Measurements from ENCODE around the gene PAPSS1.

Gene PAPSS1

GRCh38 chr4:107615809-107616208 lies 104.2 kb downstream of the PAPSS1 start:
- no peak overlapping the region for H3K4me3 ChIP-seq
- no peak overlapping the region for H3K27ac ChIP-seq
- H3K4me1 ChIP-seq = peaks cover 0 to 29% (median 6%) of the 10 kb centered on the region in 4 donors
- H3K27me3 ChIP-seq = no peaks in the 10 kb centered on the region
- TF ChIP-seq CTCF (IDR thresholded peaks at IDR 0.05) = no peak
- peaks cover 7 to 10% (median 9%) of the 10 kb centered on the region in 3 donors for H3K36me3 ChIP-seq
- H3K9me3 ChIP-seq = no peaks in the 10 kb centered on the region
- intact Hi-C loops (cut with DNase I; ENCODE audit: low total_unique reads) = no loop called here
- no peak for DNase-seq

GRCh38 chr4:107603430-107603829 lies 116.6 kb downstream of the PAPSS1 start:
- no peak for DNase-seq
- intact Hi-C loops (cut with DNase I; ENCODE audit: low total_unique reads) = no loop called here
- Histone ChIP-seq H3K4me1 (peaks cover 0 to 21% (median 7%) of the 10 kb centered on the region in 4 donors), H3K27me3 (no peaks in the 10 kb centered on the region), H3K4me3 (no peak overlapping the region), H3K9me3 (no peaks in the 10 kb centered on the region), H3K27ac (no peak overlapping the region), H3K36me3 (no peaks in the 10 kb centered on the region)
- no peak for TF ChIP-seq CTCF (IDR thresholded peaks at IDR 0.05)

- no peaks in the 10 kb centered on the region for H3K9me3 ChIP-seq
- peak overlapping the region in 1 of 2 donors; percentile 31 for H3K27ac ChIP-seq
- no peak overlapping the region for H3K4me3 ChIP-seq
- H3K4me1 ChIP-seq = peaks cover 0 to 21% (median 7%) of the 10 kb centered on the region in 4 donors
- H3K27me3 ChIP-seq = no peaks in the 10 kb centered on the region
- DNase-seq = no peak
- H3K36me3 ChIP-seq = no peaks in the 10 kb centered on the region
- intact Hi-C loops (cut with DNase I; ENCODE audit: low total_unique reads) = no loop called here
- TF ChIP-seq CTCF (IDR thresholded peaks at IDR 0.05) = no peak
Measured at GRCh38 chr4:107600983-107601382, 119.1 kb downstream of the PAPSS1 start.

GRCh38 chr4:107600436-107600835 lies 119.6 kb downstream of the PAPSS1 start:
- Histone ChIP-seq H3K4me3 (no peak overlapping the region), H3K27ac (peak overlapping the region in 1 of 2 donors; percentile 31), H3K36me3 (no peaks in the 10 kb centered on the region), H3K4me1 (peaks cover 0 to 21% (median 7%) of the 10 kb centered on the region in 4 donors), H3K9me3 (no peaks in the 10 kb centered on the region), H3K27me3 (no peaks in the 10 kb centered on the region)
- DNase-seq = no peak
- TF ChIP-seq CTCF (IDR thresholded peaks at IDR 0.05) = no peak
- intact Hi-C loops (cut with DNase I; ENCODE audit: low total_unique reads) = no loop called here

GRCh38 chr4:107599841-107600240 lies 120.2 kb downstream of the PAPSS1 start:
- intact Hi-C loops (cut with DNase I; ENCODE audit: low total_unique reads) = no loop called here
- Histone ChIP-seq H3K9me3 (no peaks in the 10 kb centered on the region), H3K4me3 (no peak overlapping the region), H3K27ac (peak overlapping the region in 1 of 2 donors; percentile 31), H3K36me3 (no peaks in the 10 kb centered on the region), H3K4me1 (peaks cover 0 to 21% (median 7%) of the 10 kb centered on the region in 4 donors), H3K27me3 (no peaks in the 10 kb centered on the region)
- no peak for TF ChIP-seq CTCF (IDR thresholded peaks at IDR 0.05)
- no peak for DNase-seq

GRCh38 chr4:107593230-107593629 lies 126.8 kb downstream of the PAPSS1 start:
- no peaks in the 10 kb centered on the region for H3K36me3 ChIP-seq
- H3K27ac ChIP-seq = no peak overlapping the region
- H3K4me3 ChIP-seq = no peak overlapping the region
- intact Hi-C loops (cut with DNase I; ENCODE audit: low total_unique reads) = no loop called here
- no peaks in the 10 kb centered on the region for H3K27me3 ChIP-seq
- H3K9me3 ChIP-seq = peaks cover 0 to 28% (median 16%) of the 10 kb centered on the region in 3 donors
- DNase-seq = no peak
- TF ChIP-seq CTCF (IDR thresholded peaks at IDR 0.05) = no peak
- no peaks in the 10 kb centered on the region for H3K4me1 ChIP-seq
